IgD-negative memory B cell (primary cell): ENCODE measurements around the gene SEMA3C. TPM values are rescaled to one million over a fixed set of nuclear protein-coding genes. Genes with fewer than 3 reads are reported as not detected.

ENCODE experiments used
- H3K27ac Mint-ChIP-seq, 3 donors: one replicate each; pipeline ENCODE4 v1.8.0; 2020 to 2022; ENCODE audit warnings: mild to moderate bottlenecking in 3 of 3, mixed read lengths in 3 of 3, moderate library complexity in 1 of 3
- H3K27me3 Mint-ChIP-seq: one replicate; pipeline ENCODE4 v1.8.0; 2021; ENCODE audit warnings: mixed read lengths
- H3K36me3 Mint-ChIP-seq: one replicate; pipeline ENCODE4 v1.8.0; 2020; ENCODE audit warnings: mild to moderate bottlenecking, mixed read lengths
- H3K4me1 Mint-ChIP-seq, 3 donors: one replicate each; pipeline ENCODE4 v1.8.0; 2020 to 2022; ENCODE audit warnings: mixed read lengths in 3 of 3, mild to moderate bottlenecking in 1 of 3
- H3K4me3 Mint-ChIP-seq, 4 donors: one replicate each; pipeline ENCODE4 v1.8.0; 2020 to 2022; ENCODE audit warnings: mild to moderate bottlenecking in 4 of 4, mixed read lengths in 4 of 4, moderate library complexity in 3 of 4
- H3K9me3 Mint-ChIP-seq, 3 donors: one replicate each; pipeline ENCODE4 v1.8.0; 2020 to 2021; ENCODE audit warnings: mixed read lengths in 3 of 3, mild to moderate bottlenecking in 1 of 3
- polyA plus RNA-seq: library from polyadenylated mRNA; unstranded; fragments of 300-500 nt; fragmentation: Illumina TruSeq; gene quantifications from one replicate; pipeline ENCODE4 v1.2.3, GENCODE V29; 2021

Gene SEMA3C
- polyA plus RNA-seq, 1 donor from 2014 or later: not detected

- Mint-ChIP-seq H3K36me3 (no peaks in the 10 kb centered on the region), H3K27ac (no peak overlapping the region)
These were observed 35.5 kb downstream of the SEMA3C start for GRCh38 chr7:80883154-80884025.

GRCh38 chr7:80882213-80882801, 36.5 kb downstream of the SEMA3C start:
- Mint-ChIP-seq H3K27me3 (no peaks in the 10 kb centered on the region), H3K9me3 (peaks cover 0 to 15% (median 3%) of the 10 kb centered on the region in 3 donors), H3K27ac (no peak overlapping the region), H3K36me3 (no peaks in the 10 kb centered on the region), H3K4me3 (no peak overlapping the region), H3K4me1 (no peaks in the 10 kb centered on the region)

More at GRCh38 chr7:80883154-80884025, 35.5 kb downstream of the SEMA3C start:
- H3K27me3 Mint-ChIP-seq: no peaks in the 10 kb centered on the region
- H3K4me1 Mint-ChIP-seq: no peaks in the 10 kb centered on the region
- no peak overlapping the region for H3K4me3 Mint-ChIP-seq
- peaks cover 0 to 15% (median 3%) of the 10 kb centered on the region in 3 donors for H3K9me3 Mint-ChIP-seq

- H3K4me3 Mint-ChIP-seq: no peak overlapping the region
- no peak overlapping the region for H3K27ac Mint-ChIP-seq
- no peaks in the 10 kb centered on the region for H3K4me1 Mint-ChIP-seq
- H3K9me3 Mint-ChIP-seq: peaks cover 0 to 15% (median 3%) of the 10 kb centered on the region in 3 donors
- no peaks in the 10 kb centered on the region for H3K27me3 Mint-ChIP-seq
- H3K36me3 Mint-ChIP-seq: no peaks in the 10 kb centered on the region
These were observed 37.4 kb downstream of the SEMA3C start for GRCh38 chr7:80881351-80881900.

- Mint-ChIP-seq H3K4me1 (no peaks in the 10 kb centered on the region), H3K9me3 (peaks cover 0 to 15% (median 3%) of the 10 kb centered on the region in 3 donors), H3K27me3 (no peaks in the 10 kb centered on the region), H3K4me3 (no peak overlapping the region), H3K36me3 (no peaks in the 10 kb centered on the region), H3K27ac (no peak overlapping the region)
These were observed 39.0 kb downstream of the SEMA3C start for GRCh38 chr7:80879849-80880248.

GRCh38 chr7:80876894-80877414, 41.9 kb downstream of the SEMA3C start:
- Mint-ChIP-seq H3K27ac (no peak overlapping the region), H3K4me3 (no peak overlapping the region), H3K9me3 (peaks cover 0 to 8% (median 3%) of the 10 kb centered on the region in 3 donors), H3K4me1 (no peaks in the 10 kb centered on the region), H3K27me3 (no peaks in the 10 kb centered on the region), H3K36me3 (no peaks in the 10 kb centered on the region)

GRCh38 chr7:80875537-80876120, 43.2 kb downstream of the SEMA3C start:
- no peaks in the 10 kb centered on the region for H3K4me1 Mint-ChIP-seq
- peaks cover 0 to 3% (median 2%) of the 10 kb centered on the region in 3 donors for H3K9me3 Mint-ChIP-seq
- H3K4me3 Mint-ChIP-seq: no peak overlapping the region
- H3K27ac Mint-ChIP-seq: no peak overlapping the region
- no peaks in the 10 kb centered on the region for H3K27me3 Mint-ChIP-seq
- H3K36me3 Mint-ChIP-seq: no peaks in the 10 kb centered on the region

- H3K27ac Mint-ChIP-seq: no peak overlapping the region
- peaks cover 0 to 2% (median 0%) of the 10 kb centered on the region in 3 donors for H3K9me3 Mint-ChIP-seq
- H3K4me3 Mint-ChIP-seq: no peak overlapping the region
- H3K36me3 Mint-ChIP-seq: no peaks in the 10 kb centered on the region
- H3K27me3 Mint-ChIP-seq: no peaks in the 10 kb centered on the region
- no peaks in the 10 kb centered on the region for H3K4me1 Mint-ChIP-seq
These were observed 45.7 kb downstream of the SEMA3C start for GRCh38 chr7:80873140-80873539.

- Mint-ChIP-seq H3K4me1 (no peaks in the 10 kb centered on the region), H3K9me3 (peaks cover 0 to 6% (median 0%) of the 10 kb centered on the region in 3 donors), H3K27me3 (no peaks in the 10 kb centered on the region), H3K27ac (no peak overlapping the region), H3K4me3 (peak overlapping the region in 1 of 4 donors; percentile 28), H3K36me3 (no peaks in the 10 kb centered on the region)
These were observed 47.6 kb downstream of the SEMA3C start for GRCh38 chr7:80871228-80871627.

- Mint-ChIP-seq H3K27ac (no peak overlapping the region), H3K27me3 (no peaks in the 10 kb centered on the region), H3K4me3 (peak overlapping the region in 1 of 4 donors; percentile 28), H3K36me3 (no peaks in the 10 kb centered on the region), H3K4me1 (no peaks in the 10 kb centered on the region), H3K9me3 (peaks cover 0 to 6% (median 0%) of the 10 kb centered on the region in 3 donors)
These were observed 48.0 kb downstream of the SEMA3C start for GRCh38 chr7:80870813-80871212.

GRCh38 chr7:80869821-80870751, 48.8 kb downstream of the SEMA3C start:
- no peak overlapping the region for H3K4me3 Mint-ChIP-seq
- no peaks in the 10 kb centered on the region for H3K27me3 Mint-ChIP-seq
- H3K4me1 Mint-ChIP-seq: no peaks in the 10 kb centered on the region
- no peak overlapping the region for H3K27ac Mint-ChIP-seq
- H3K36me3 Mint-ChIP-seq: no peaks in the 10 kb centered on the region
- peaks cover 0 to 6% (median 0%) of the 10 kb centered on the region in 3 donors for H3K9me3 Mint-ChIP-seq

GRCh38 chr7:80869106-80869784, 49.6 kb downstream of the SEMA3C start:
- H3K27ac Mint-ChIP-seq: no peak overlapping the region
- no peaks in the 10 kb centered on the region for H3K4me1 Mint-ChIP-seq
- no peaks in the 10 kb centered on the region for H3K27me3 Mint-ChIP-seq
- no peak overlapping the region for H3K4me3 Mint-ChIP-seq
- H3K36me3 Mint-ChIP-seq: no peaks in the 10 kb centered on the region
- H3K9me3 Mint-ChIP-seq: peaks cover 0 to 6% (median 5%) of the 10 kb centered on the region in 3 donors

GRCh38 chr7:80868566-80868965, 50.3 kb downstream of the SEMA3C start:
- no peak overlapping the region for H3K4me3 Mint-ChIP-seq

GRCh38 chr7:80860554-80860953, 58.3 kb downstream of the SEMA3C start:
- Mint-ChIP-seq H3K27ac (no peak overlapping the region), H3K9me3 (peaks cover 3 to 12% (median 8%) of the 10 kb centered on the region in 3 donors), H3K27me3 (no peaks in the 10 kb centered on the region), H3K4me1 (no peaks in the 10 kb centered on the region), H3K36me3 (no peaks in the 10 kb centered on the region), H3K4me3 (no peak overlapping the region)

More at GRCh38 chr7:80868566-80868965, 50.3 kb downstream of the SEMA3C start:
- Mint-ChIP-seq H3K4me1 (no peaks in the 10 kb centered on the region), H3K27me3 (no peaks in the 10 kb centered on the region), H3K27ac (no peak overlapping the region), H3K36me3 (no peaks in the 10 kb centered on the region), H3K9me3 (peaks cover 3 to 6% (median 5%) of the 10 kb centered on the region in 3 donors)
